OCI-LY7 (cell line): ENCODE measurements around the gene SLC37A2. TPM values are rescaled to one million over a fixed set of nuclear protein-coding genes. Genes with fewer than 3 reads are reported as not detected.

ENCODE experiments used
- BruUV-seq: library from RNA; stranded (reverse); fragments of 400-500 nt; replicated peaks from 2 replicates; lab custom pipeline; 2021; lab: Mats Ljungman, UMichigan
- CTCF ChIA-PET: fragments of 300-600 bp; sonication (Branson Sonifier 250); formaldehyde crosslinking; loops from one replicate; lab custom pipeline; 2022; ENCODE audit warnings: antibody characterized with exemption; ENCODE audit not compliant: unreplicated experiment; lab: Charles Lee
- POLR2A ChIA-PET: fragments of 300-600 bp; sonication (Branson Sonifier 250); formaldehyde crosslinking; loops from one replicate; lab custom pipeline; 2022; ENCODE audit warnings: antibody characterized with exemption; lab: Charles Lee
- DNase-seq: peaks from one replicate; pipeline ENCODE4 v3.0.0-alpha.2; 2015; ENCODE audit warnings: low spot score
- H2AFZ ChIP-seq: fragments of 200-600 bp; sonication (generic), shearing (Covaris generic); 2 replicates; pipeline ENCODE4 v1.6.1; 2014; ENCODE audit warnings: mild to moderate bottlenecking, antibody characterized with exemption, low read length, moderate library complexity
- H3K27ac ChIP-seq: fragments of 200-600 bp; sonication (generic); 2 replicates; pipeline ENCODE4 v1.5.1; 2014; ENCODE audit warnings: mixed run types, low read depth, mild to moderate bottlenecking, moderate library complexity, low read length, inconsistent platforms; ENCODE audit not compliant: poor library complexity, severe bottlenecking
- H3K36me3 ChIP-seq: fragments of 200-600 bp; sonication (generic); 2 replicates; pipeline ENCODE4 v1.6.1; 2014; ENCODE audit warnings: mild to moderate bottlenecking, antibody characterized with exemption, low read length, moderate library complexity, mixed read lengths; ENCODE audit not compliant: insufficient read depth
- H3K4me1 ChIP-seq: fragments of 200-600 bp; sonication (generic); 2 replicates; pipeline ENCODE4 v1.5.1; 2014; ENCODE audit warnings: mild to moderate bottlenecking, low read length; ENCODE audit not compliant: insufficient read depth, poor library complexity, severe bottlenecking
- H3K4me2 ChIP-seq: fragments of 200-600 bp; sonication (generic); 2 replicates; pipeline ENCODE4 v1.6.1; 2014; ENCODE audit warnings: mild to moderate bottlenecking, low read length
- H3K4me3 ChIP-seq: fragments of 200-600 bp; sonication (generic); 2 replicates; pipeline ENCODE4 v1.5.1; 2014; ENCODE audit warnings: mild to moderate bottlenecking, low read depth, low read length; ENCODE audit not compliant: poor library complexity, severe bottlenecking
- H3K79me2 ChIP-seq: fragments of 200-600 bp; sonication (generic); 2 replicates; pipeline ENCODE4 v1.6.1; 2016; ENCODE audit warnings: low read depth, mild to moderate bottlenecking, low read length, moderate library complexity, mixed read lengths; ENCODE audit not compliant: insufficient read depth
- H3K9me2 ChIP-seq: fragments of 200-600 bp; sonication (generic); 2 replicates; pipeline ENCODE4 v1.6.1; 2016; ENCODE audit warnings: mild to moderate bottlenecking, low read length, mixed read lengths; ENCODE audit not compliant: insufficient read depth
- H3K9me3 ChIP-seq: fragments of 200-600 bp; sonication (generic); 2 replicates; pipeline ENCODE4 v1.6.1; 2014; ENCODE audit warnings: mild to moderate bottlenecking, mixed run types, low read length, mixed read lengths
- H4K20me1 ChIP-seq: fragments of 200-600 bp; sonication (generic); 2 replicates; pipeline ENCODE4 v1.6.1; 2014; ENCODE audit warnings: mild to moderate bottlenecking, antibody characterized with exemption, low read length, moderate library complexity, mixed read lengths; ENCODE audit not compliant: insufficient read depth
- EZH2phosphoT487 ChIP-seq: fragments of 200-600 bp; sonication (generic); IDR thresholded peaks from 2 replicates; pipeline ENCODE4 v1.6.1; 2018; ENCODE audit warnings: low read depth, borderline replicate concordance, mild to moderate bottlenecking, mixed run types, antibody characterized with exemption, low read length, moderate library complexity, mixed read lengths
- intact Hi-C: fragments of 100-400 bp; cut with micrococcal nuclease; formaldehyde crosslinking; loops from one replicate; pipeline ENCODE4 v1.10.0; 2022; ENCODE audit not compliant: unreplicated experiment
- total RNA-seq, 2 experiments: library from RNA; depleted of rRNA in 1 of 2; stranded (reverse); fragments of >200 nt in 1 of 2; shearing (Covaris generic) in 1 of 2; gene quantifications; 2 replicates each; pipeline ENCODE4 v1.2.3, GENCODE V29; 2014 to 2022
- TF ChIP-seq, protein P1 (sequence below): fragments of 200-600 bp; sonication (generic); conservative IDR thresholded peaks from 2 replicates; pipeline ENCODE4 v1.5.1; 2014; ENCODE audit warnings: mild to moderate bottlenecking, antibody characterized with exemption, low read length, moderate library complexity, mixed read lengths

SLC37A2 gene
- total RNA-seq, 2 experiments from 2014 or later, result 0.57 to 0.93 TPM

GRCh38 chr11:125111343-125112207 is 48.5 kb downstream of the SLC37A2 start, which contains the start of gene TMEM218:
Gene TMEM218, minus strand, starts transcription at chr11:125111626. Its CDS starts 9,385 bp downstream, at chr11:125102241.
- Histone ChIP-seq H3K36me3 (peaks cover 5% of the 10 kb centered on the region; the same call in 1 of the 2 replicates), H4K20me1 (no peaks in the 10 kb centered on the region), H3K4me3 (peak within 1 kb of the TSS; percentile 89), H3K4me1 (peaks cover 17% of the 10 kb centered on the region), H3K27ac (peak within 1 kb of the TSS; percentile 39), H2AFZ (peak within 1 kb of the TSS; percentile 67), H3K9me3 (peaks cover 11% of the 10 kb centered on the region; the same call in 1 of the 2 replicates), H3K9me2 (no peaks in the 10 kb centered on the region), H3K79me2 (peaks cover 11% of the 10 kb centered on the region; the same call in 1 of the 2 replicates), H3K4me2 (peak within 1 kb of the TSS; percentile 97)
- intact Hi-C loops, result loop anchor here (5.0 kb wide), 2 partner anchors 39 to 314 kb away; no protein-coding TSS in a partner anchor
- peak; percentile 99 for DNase-seq
- ChIA-PET CTCF (interaction anchor here (0.5 to 3.7 kb wide), 5 partner anchors 8 to 42 kb away, joined by 3 to 20 read pairs (median 4); no protein-coding TSS in a partner anchor), POLR2A (interaction anchor here (0.6 to 2.7 kb wide), 16 partner anchors 9 to 940 kb away, joined by 3 to 19 read pairs (median 5); partner anchors contain the start of gene CCDC15)
- TF ChIP-seq EZH2phosphoT487, result no peak
- TF ChIP-seq, protein P1, sequence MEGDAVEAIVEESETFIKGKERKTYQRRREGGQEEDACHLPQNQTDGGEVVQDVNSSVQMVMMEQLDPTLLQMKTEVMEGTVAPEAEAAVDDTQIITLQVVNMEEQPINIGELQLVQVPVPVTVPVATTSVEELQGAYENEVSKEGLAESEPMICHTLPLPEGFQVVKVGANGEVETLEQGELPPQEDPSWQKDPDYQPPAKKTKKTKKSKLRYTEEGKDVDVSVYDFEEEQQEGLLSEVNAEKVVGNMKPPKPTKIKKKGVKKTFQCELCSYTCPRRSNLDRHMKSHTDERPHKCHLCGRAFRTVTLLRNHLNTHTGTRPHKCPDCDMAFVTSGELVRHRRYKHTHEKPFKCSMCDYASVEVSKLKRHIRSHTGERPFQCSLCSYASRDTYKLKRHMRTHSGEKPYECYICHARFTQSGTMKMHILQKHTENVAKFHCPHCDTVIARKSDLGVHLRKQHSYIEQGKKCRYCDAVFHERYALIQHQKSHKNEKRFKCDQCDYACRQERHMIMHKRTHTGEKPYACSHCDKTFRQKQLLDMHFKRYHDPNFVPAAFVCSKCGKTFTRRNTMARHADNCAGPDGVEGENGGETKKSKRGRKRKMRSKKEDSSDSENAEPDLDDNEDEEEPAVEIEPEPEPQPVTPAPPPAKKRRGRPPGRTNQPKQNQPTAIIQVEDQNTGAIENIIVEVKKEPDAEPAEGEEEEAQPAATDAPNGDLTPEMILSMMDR, result no peak
- no TSS peak for BruUV-seq

DNA sequence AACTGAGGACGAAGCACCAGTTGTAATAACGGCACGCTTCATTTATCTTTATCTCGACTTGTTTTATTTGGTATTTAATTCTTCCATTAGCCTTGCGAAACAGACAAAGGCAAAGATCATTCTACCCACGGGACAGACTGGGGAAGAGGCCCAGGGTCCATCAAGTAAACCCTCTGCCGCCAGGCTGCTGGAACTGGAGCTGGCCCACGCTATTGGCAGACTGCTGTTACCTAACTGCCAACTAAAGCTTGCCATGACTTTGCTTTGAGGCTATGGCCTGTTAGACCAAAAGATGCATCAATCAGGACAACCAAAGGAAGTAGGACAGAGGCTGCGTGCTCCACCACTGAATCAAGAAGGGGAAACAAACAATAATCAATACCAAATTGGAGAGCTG is 49.1 kb downstream of the SLC37A2 start:
- intact Hi-C loops, result loop anchor here (5.0 kb wide), 2 partner anchors 40 to 315 kb away; no protein-coding TSS in a partner anchor

More for the DNA sequence above, 49.1 kb downstream of the SLC37A2 start:
- no peaks in the 10 kb centered on the region for H3K9me2 ChIP-seq
- peak overlapping the region; percentile 59; the same call in 1 of the 2 replicates for H2AFZ ChIP-seq
- H3K79me2 ChIP-seq, result peaks cover 11% of the 10 kb centered on the region; the same call in 1 of the 2 replicates
- peak overlapping the region; percentile 55 for H3K4me3 ChIP-seq
- peaks cover 17% of the 10 kb centered on the region for H3K4me1 ChIP-seq
- peaks cover 5% of the 10 kb centered on the region; the same call in 1 of the 2 replicates for H3K36me3 ChIP-seq
- no peaks in the 10 kb centered on the region for H4K20me1 ChIP-seq
- BruUV-seq, result TSS peak; percentile 95
- POLR2A ChIA-PET, result interaction anchor here (0.6 to 2.7 kb wide), 12 partner anchors 12 to 769 kb away, joined by 3 to 19 read pairs (median 6); partner anchors contain the start of gene CCDC15
- CTCF ChIA-PET, result interaction anchor here (1.0 to 3.7 kb wide), 4 partner anchors 12 to 42 kb away, joined by 3 to 20 read pairs (median 6); no protein-coding TSS in a partner anchor
- DNase-seq, result no peak
- peak overlapping the region; percentile 61 for H3K4me2 ChIP-seq
- peaks cover 7% of the 10 kb centered on the region; the same call in 1 of the 2 replicates for H3K9me3 ChIP-seq
- no peak overlapping the region for H3K27ac ChIP-seq
- no peak for TF ChIP-seq EZH2phosphoT487
- TF ChIP-seq, protein P1, result no peak
